HUES64 (cell line): ENCODE measurements around the gene DDHD1.

Experiments
- H3K27ac ChIP-seq: 2 replicates; pipeline ENCODE4 v1.7.0; 2013; ENCODE audit warnings: low read depth, low read length, inconsistent platforms
- H3K27me3 ChIP-seq: 2 replicates; pipeline ENCODE4 v1.6.1; 2013; ENCODE audit warnings: mild to moderate bottlenecking, low read length; ENCODE audit not compliant: insufficient read depth
- H3K36me3 ChIP-seq: 2 replicates; pipeline ENCODE4 v1.6.1; 2013; ENCODE audit warnings: mild to moderate bottlenecking, low read length; ENCODE audit not compliant: insufficient read depth
- H3K4me1 ChIP-seq: 2 replicates; pipeline ENCODE4 v1.6.1; 2013; ENCODE audit warnings: mild to moderate bottlenecking, low read length, moderate library complexity; ENCODE audit not compliant: insufficient read depth
- H3K4me3 ChIP-seq: 2 replicates; pipeline ENCODE4 v1.5.1; 2013; ENCODE audit warnings: mild to moderate bottlenecking, low read length, moderate library complexity
- H3K9ac ChIP-seq: 2 replicates; pipeline ENCODE4 v1.6.1; 2013; ENCODE audit warnings: mild to moderate bottlenecking, low read depth, low read length
- H3K9me3 ChIP-seq: 2 replicates; pipeline ENCODE4 v1.6.1; 2013; ENCODE audit warnings: low read depth, low read length; ENCODE audit not compliant: insufficient read depth
- WGBS: fragments of 150-250, 120-280 bp; methylation state at CpG from one replicate; pipeline ENCODE4 v1.1.7; 2013; ENCODE audit warnings: missing lambda C conversion rate; 5-methylcytosine and 5-hydroxymethylcytosine counted together

DDHD1 gene

DNA sequence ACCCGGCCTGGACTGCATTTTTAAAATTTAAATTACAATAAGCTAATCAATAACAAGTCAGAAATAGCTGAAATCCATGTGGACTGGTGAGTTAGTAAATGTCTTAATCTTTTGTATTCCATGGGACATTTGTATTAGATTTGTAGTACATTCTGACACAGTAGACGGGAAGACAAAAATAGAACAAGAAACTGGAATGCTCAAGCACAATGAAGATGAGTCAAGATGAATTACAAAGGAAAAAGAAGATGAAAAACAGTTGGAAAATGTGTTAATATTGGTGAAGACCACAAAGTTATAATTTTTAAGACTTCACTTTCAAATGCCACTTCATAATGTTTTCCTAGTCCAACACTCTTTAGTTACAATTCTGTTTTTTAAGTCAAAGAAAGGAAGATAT lies 104.5 kb downstream of the DDHD1 start:
- Histone ChIP-seq H3K4me1 (no peaks in the 10 kb centered on the region), H3K4me3 (no peak overlapping the region), H3K27me3 (no peaks in the 10 kb centered on the region), H3K9me3 (no peaks in the 10 kb centered on the region), H3K36me3 (peaks cover 18% of the 10 kb centered on the region), H3K27ac (no peak overlapping the region), H3K9ac (no peak overlapping the region)
- 88% methylated on average over 2 of the region's 2 CpGs for WGBS

DNA sequence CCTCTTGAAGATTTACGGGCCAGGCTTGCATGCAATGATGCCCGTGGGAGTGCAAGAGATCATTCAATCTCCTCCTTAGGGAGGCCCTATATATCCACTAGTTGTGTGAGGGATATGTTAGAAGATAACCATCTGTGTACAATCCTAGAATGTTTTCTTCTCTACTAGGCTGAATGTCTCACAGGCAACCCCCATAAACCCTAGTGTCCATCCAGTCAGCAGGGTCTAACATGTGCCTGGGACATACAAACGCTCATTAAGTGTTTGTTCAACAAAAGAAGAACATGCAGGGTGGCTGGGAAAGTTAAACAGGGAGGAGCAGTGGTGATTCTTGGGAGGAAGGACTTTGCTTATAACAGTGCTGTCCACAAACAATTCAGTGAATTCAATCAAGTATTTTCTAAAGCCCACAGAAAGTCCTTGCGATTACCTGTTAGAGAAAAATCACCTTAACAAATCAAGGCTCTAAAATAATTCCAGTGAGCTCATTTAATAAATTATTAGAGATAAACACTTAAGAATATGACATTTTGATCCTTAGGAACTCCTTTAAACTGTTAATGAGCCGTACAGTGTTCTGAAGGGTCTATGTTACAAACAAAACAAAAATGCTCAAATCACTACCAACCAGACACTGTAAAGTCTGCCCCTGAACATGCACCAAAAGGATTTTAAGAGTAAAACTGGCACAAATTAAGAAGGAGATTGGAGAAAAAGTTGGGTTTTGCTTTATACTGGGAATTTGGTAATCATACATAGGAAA lies 105.6 kb downstream of the DDHD1 start:
- Histone ChIP-seq H3K9me3 (no peaks in the 10 kb centered on the region), H3K27ac (no peak overlapping the region), H3K4me3 (no peak overlapping the region), H3K9ac (no peak overlapping the region), H3K27me3 (no peaks in the 10 kb centered on the region), H3K4me1 (no peaks in the 10 kb centered on the region), H3K36me3 (peaks cover 24% of the 10 kb centered on the region)
- 93% methylated on average over 5 of the region's 5 CpGs for WGBS

GRCh38 chr14:53044486-53044885 lies 108.6 kb downstream of the DDHD1 start:
- H3K36me3 ChIP-seq = peaks cover 39% of the 10 kb centered on the region
- no peaks in the 10 kb centered on the region for H3K27me3 ChIP-seq
- no peak overlapping the region for H3K4me3 ChIP-seq
- H3K9me3 ChIP-seq = no peaks in the 10 kb centered on the region
- H3K9ac ChIP-seq = no peak overlapping the region
- H3K4me1 ChIP-seq = no peaks in the 10 kb centered on the region
- no peak overlapping the region for H3K27ac ChIP-seq
- 100% methylated on average over 2 of the region's 2 CpGs for WGBS

- Histone ChIP-seq H3K4me1 (no peaks in the 10 kb centered on the region), H3K36me3 (peaks cover 45% of the 10 kb centered on the region), H3K27me3 (no peaks in the 10 kb centered on the region), H3K9me3 (no peaks in the 10 kb centered on the region), H3K4me3 (no peak overlapping the region), H3K9ac (no peak overlapping the region), H3K27ac (no peak overlapping the region)
- WGBS = 96% methylated on average over 7 of the region's 7 CpGs
Observed at GRCh38 chr14:53043027-53043581, 110.0 kb downstream of the DDHD1 start.

DNA sequence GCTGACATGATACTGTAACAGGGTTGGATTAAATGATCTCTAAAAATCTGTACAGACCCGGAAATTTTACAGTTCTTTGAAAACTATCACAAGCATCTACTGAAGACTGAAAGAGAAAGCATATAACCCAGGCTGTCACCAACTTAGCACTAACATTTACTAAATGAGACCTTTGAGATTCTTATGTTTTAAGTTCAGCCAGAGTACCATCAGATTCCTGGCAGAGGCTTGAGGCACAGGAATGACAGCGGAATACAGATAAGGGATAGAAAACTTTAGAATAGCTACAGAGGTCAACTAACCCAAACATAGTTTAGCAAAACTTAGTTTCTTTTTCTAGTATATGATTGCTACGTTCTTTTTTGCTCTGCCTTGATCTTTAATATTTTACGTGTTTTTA lies 110.6 kb downstream of the DDHD1 start:
- Histone ChIP-seq H3K9ac (no peak overlapping the region), H3K4me3 (no peak overlapping the region), H3K27ac (no peak overlapping the region), H3K9me3 (no peaks in the 10 kb centered on the region), H3K4me1 (no peaks in the 10 kb centered on the region), H3K27me3 (no peaks in the 10 kb centered on the region), H3K36me3 (peaks cover 49% of the 10 kb centered on the region)
- WGBS = 100% methylated on average over 4 of the region's 4 CpGs

DNA sequence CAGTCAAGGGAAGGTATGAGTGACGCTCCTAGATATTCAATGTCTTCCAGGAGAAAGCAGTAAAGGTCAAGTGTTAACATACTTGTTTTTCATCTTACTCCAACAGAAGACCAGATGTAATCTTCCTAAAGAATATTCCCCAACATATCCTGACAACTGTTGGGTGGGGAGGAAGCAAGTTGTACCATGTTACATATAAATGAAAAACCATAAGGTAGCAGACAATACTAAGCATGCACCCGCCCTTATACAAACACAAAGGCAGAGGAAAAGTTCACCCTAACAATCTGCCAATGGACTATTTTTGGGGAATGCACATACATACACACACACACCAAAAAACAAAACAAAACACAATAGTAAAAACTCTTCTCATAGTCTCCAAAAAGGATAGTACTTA lies 112.1 kb downstream of the DDHD1 start:
- H3K4me3 ChIP-seq = no peak overlapping the region
- no peaks in the 10 kb centered on the region for H3K27me3 ChIP-seq
- 94% methylated on average over 2 of the region's 2 CpGs for WGBS
- H3K9me3 ChIP-seq = no peaks in the 10 kb centered on the region
- no peak overlapping the region for H3K9ac ChIP-seq
- H3K27ac ChIP-seq = no peak overlapping the region
- H3K36me3 ChIP-seq = peaks cover 63% of the 10 kb centered on the region
- H3K4me1 ChIP-seq = no peaks in the 10 kb centered on the region

DNA sequence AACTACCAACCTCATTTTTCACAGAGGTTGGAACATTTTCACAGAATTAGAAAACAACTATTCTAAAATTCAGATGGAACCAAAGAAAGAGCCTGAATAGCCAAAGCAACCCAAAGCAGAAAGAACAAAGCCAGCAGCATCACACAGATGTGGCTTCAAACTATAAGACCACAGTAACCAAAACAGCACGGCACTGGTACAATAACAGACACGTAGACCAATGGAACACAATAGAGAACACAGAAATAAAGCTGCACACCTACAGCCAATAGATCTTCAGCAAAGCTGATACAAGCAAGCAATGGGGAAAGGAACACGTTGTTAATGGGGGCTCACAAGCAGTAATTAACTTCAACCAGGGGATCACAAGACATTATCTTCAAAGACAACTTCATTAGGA lies 114.5 kb downstream of the DDHD1 start:
- H3K27me3 ChIP-seq = no peaks in the 10 kb centered on the region
- no peak overlapping the region for H3K4me3 ChIP-seq
- H3K9ac ChIP-seq = no peak overlapping the region
- no peak overlapping the region for H3K27ac ChIP-seq
- H3K9me3 ChIP-seq = no peaks in the 10 kb centered on the region
- 97% methylated on average over 3 of the region's 3 CpGs for WGBS
- H3K4me1 ChIP-seq = no peaks in the 10 kb centered on the region
- peaks cover 61% of the 10 kb centered on the region for H3K36me3 ChIP-seq

DNA sequence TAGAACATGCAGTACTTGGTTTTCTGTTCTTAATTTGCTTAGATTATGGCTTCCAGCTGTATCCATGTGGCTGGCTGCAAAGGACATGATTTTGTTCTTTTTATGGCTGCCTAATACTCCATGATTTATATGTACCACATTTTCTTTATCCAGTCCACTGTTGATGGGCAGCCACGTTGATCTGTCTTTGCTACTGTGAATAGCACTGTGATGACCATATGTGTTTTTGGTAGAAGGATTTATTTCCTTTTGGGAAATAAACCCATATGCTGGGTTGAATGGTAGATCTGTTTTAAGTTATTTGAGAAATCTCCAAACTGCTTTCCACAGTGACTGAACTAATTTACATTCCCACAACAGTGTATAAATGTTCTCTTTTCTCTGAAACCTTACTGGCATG lies 116.1 kb downstream of the DDHD1 start:
- Histone ChIP-seq H3K4me3 (no peak overlapping the region), H3K27ac (no peak overlapping the region), H3K9ac (no peak overlapping the region), H3K9me3 (no peaks in the 10 kb centered on the region), H3K36me3 (peaks cover 47% of the 10 kb centered on the region), H3K27me3 (no peaks in the 10 kb centered on the region), H3K4me1 (no peaks in the 10 kb centered on the region)
- 87% methylated on average over 1 of the region's 1 CpG for WGBS

DNA sequence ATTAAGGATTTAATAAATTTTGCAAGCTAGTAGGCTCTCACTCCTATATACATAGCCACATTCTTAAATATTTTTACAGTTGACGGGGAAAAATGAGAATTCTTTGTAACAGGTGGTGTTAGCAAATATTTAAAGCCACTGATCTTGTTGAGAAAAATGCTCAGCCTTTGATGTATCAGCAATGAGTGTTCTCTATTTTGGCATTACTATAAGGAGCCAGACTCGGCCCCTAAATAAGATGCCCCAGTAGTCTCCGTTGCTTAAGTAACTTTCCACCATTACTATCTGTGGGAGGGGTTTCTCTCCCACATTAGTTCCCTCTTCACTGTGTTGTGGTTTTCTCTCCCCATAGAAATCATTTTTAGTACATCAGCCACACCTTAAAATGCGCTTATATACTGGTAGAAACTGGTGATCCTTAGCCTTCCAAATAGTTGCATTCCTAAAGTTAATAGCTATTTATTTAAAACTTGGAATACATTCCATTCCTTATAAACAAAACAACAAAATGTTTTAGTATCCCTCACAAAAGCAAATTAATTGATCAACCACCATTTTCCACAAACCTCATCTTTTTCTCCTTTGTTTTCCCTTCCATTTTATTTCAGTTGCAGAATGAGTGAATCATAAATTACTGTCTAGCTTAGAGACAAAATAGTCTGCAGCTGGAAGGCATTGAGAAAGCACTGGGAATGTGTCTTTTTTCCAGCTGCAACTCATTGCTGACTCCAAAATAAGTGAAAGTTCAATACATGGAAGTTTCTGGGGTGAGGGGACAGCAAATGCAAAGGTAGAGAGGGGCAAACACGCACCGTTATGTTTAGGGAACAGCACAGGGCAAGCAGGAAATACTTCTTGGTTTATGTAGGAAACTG lies 117.5 kb downstream of the DDHD1 start:
- peaks cover 38% of the 10 kb centered on the region for H3K36me3 ChIP-seq
- H3K4me1 ChIP-seq = no peaks in the 10 kb centered on the region
- no peaks in the 10 kb centered on the region for H3K27me3 ChIP-seq
- no peak overlapping the region for H3K4me3 ChIP-seq
- H3K27ac ChIP-seq = no peak overlapping the region
- H3K9ac ChIP-seq = no peak overlapping the region
- H3K9me3 ChIP-seq = no peaks in the 10 kb centered on the region
- 97% methylated on average over 6 of the region's 6 CpGs for WGBS

GRCh38 chr14:53034688-53035230 lies 118.4 kb downstream of the DDHD1 start:
- WGBS = 96% methylated on average over 3 of the region's 3 CpGs
- H3K4me3 ChIP-seq = no peak overlapping the region
- no peak overlapping the region for H3K9ac ChIP-seq
- H3K27ac ChIP-seq = no peak overlapping the region
- no peaks in the 10 kb centered on the region for H3K9me3 ChIP-seq
- peaks cover 32% of the 10 kb centered on the region for H3K36me3 ChIP-seq
- no peaks in the 10 kb centered on the region for H3K4me1 ChIP-seq
- no peaks in the 10 kb centered on the region for H3K27me3 ChIP-seq

- 94% methylated on average over 3 of the region's 3 CpGs for WGBS
- H3K4me3 ChIP-seq = no peak overlapping the region
Observed at GRCh38 chr14:53034036-53034435, 119.1 kb downstream of the DDHD1 start.

More at GRCh38 chr14:53034036-53034435, 119.1 kb downstream of the DDHD1 start:
- Histone ChIP-seq H3K9me3 (no peaks in the 10 kb centered on the region), H3K27ac (no peak overlapping the region), H3K36me3 (peaks cover 25% of the 10 kb centered on the region), H3K9ac (no peak overlapping the region), H3K27me3 (no peaks in the 10 kb centered on the region), H3K4me1 (no peaks in the 10 kb centered on the region)
